Measurements from ENCODE around the gene SLC48A1.
A peak's percentile ranks its signal among the peaks of the same experiment; 100 is the strongest.

The SLC48A1 gene

DNA sequence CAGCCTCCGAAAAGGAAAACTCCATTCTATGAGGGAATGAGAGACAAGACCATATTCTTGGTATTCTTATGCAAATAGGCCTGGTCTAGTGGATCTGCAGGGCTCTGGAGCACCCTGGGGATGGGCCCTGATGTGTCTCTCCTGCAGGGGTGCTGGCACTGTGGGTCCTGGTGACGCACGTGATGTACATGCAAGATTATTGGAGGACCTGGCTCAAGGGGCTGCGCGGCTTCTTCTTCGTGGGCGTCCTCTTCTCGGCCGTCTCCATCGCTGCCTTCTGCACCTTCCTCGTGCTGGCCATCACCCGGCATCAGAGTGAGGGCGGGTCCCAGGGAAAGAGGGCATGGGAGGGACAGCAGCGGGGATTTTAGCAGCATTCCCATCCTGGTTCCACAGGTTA, 5.8 kb downstream of the SLC48A1 start:
- DNase-seq: no peak

DNA sequence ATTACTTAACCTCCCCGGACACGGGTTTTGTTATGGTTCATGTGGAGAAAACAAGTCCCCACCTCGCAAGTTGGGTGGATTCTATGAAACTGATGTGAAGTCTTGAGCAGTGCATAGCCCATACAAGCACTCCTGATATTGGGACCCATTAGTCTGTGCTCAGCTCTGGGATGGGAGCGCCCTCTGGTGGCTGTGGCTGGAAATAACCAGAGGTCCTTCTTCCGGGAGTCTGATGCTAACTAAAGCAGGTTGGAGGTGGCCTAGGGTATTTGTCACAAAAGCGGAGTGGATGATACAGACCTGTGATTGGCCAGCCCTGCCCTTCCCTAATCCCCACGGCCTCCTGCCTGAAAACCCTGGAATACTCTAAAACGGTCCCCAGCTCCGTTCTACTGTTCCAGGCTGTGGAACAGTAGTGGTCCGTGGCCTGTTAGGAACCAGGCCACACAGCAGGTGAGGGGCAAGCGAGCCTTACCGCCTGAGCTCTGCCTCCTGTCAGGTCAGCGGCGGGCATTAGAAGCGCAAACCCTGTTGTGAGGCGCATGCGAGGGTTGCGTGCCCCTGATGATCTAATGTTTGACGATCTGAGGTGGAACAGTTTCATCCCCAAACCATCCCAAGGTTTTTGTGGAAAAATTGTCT, 6.4 kb downstream of the SLC48A1 start:
- DNase-seq: peak; percentile 66

DNA sequence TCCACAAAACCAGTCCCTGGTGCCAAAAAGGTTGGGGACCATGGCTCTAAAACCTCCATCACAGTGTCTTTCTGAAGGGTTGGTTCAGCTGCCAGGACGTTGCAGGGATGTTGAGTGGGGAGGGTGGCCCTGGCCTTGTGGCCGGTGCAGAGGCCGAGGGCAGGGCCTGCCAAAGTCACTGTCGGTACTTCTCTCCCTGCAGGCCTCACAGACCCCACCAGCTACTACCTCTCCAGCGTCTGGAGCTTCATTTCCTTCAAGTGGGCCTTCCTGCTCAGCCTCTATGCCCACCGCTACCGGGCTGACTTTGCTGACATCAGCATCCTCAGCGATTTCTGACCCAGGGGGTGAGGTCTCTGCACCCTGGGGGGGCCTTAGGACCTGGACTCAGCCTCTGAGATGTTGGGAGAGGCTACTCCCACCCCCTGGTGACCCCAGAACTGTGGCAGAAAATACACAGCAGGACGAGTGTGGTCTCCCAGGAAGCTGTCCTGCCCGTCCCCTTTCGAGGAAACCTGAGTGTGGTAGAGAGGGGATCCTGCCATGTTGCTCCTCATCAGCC, 7.0 kb downstream of the SLC48A1 start:
- DNase-seq: no peak

DNA sequence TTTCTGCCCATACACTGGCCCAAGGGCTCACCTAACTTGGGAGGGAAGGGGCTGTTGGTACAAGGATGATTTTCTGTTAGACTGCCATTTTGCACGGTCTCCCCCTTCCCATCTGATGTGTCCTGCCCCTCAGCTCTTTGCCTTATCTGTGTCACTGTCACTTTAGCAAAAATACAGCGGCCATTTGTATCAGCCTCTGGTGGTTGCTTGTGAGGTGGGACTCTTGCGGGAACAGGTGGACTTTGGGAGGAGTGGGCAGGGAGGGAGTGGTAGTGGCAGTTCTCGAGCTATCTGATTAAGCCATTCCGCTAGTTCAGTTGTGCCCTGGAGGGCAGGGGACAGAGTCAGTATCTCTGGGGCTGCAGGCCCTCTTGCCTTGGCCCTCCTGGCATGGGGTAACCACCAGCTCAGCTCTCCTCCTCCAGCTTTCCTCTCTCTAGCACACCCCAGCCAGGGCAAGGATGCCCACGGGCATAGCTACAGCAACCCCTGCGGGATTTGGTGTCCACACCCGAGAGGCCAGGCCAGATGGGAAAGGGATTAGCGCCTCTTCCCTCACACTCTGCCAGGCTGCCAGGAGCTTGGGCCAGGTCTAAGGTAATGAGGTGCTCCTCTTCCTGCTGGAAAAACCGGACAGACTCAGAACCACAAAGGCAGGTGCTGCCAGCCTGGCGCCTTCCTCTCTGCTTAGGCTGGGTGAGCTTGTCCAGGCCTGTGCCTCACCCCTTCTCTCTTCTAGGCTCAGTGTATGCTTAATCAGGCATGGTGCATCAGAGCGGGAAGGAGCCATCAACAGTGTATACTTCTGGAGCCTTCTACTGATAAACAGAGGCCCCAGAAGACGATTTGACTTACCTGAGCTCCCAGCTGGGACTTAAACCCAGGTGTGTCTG, 8.7 kb downstream of the SLC48A1 start:
- no peak for DNase-seq

DNA sequence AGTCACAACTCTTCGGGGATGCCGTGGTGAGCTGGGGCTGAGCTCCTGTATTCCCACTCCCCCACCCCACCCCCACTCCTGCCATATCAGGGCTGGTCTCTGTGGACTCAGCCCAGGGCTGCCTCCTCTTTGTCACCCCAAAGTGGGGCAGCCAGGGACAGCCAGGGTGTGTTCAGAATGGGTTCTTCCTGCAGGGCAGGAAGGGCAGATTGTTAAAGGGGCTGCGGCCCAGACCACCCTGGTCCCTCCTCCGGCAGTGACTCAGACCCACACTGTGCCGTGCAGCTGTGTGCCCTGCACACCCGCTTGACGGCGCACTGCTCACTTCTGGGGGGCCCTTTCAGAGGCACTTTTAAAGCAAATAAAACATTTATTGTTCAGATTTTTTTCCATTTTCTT, 9.3 kb downstream of the SLC48A1 start:
- no peak for DNase-seq

DNA sequence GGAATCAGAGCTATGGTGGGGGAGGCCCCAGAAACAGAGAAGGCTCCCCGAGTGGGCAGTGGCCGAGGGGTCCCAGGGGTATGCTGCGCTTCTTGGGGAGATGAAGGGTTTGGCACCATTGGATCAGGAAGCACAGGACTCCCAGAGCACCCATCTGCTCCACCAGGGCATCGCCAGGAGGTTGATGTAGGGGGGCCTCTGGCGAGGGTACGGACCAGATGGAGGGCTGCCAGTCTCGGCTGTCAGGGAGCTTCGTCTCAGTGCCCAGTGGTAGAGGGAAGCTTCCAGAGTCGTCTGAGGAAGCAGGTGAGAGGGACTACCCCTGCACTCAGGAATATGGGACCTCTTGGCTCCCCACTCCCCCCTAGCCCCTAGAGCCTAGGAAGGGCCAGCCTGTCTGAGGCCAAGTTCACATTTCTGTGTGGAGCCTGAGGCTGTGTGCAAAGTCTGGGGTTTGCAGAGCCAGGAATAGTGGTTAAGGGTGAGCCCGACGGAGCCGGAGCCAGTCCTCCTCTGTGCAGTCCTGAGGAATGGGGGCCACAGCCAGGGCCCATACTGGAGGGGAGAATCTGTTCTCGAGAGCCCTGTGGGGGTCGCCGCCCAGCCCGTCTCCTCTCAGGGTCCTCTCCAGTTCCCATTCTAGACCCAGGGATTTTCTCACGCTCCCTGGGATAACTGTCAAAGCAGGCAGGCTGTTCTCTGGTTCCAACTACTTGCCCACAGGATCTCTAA, 10.2 kb downstream of the SLC48A1 start:
- no peak for DNase-seq

DNA sequence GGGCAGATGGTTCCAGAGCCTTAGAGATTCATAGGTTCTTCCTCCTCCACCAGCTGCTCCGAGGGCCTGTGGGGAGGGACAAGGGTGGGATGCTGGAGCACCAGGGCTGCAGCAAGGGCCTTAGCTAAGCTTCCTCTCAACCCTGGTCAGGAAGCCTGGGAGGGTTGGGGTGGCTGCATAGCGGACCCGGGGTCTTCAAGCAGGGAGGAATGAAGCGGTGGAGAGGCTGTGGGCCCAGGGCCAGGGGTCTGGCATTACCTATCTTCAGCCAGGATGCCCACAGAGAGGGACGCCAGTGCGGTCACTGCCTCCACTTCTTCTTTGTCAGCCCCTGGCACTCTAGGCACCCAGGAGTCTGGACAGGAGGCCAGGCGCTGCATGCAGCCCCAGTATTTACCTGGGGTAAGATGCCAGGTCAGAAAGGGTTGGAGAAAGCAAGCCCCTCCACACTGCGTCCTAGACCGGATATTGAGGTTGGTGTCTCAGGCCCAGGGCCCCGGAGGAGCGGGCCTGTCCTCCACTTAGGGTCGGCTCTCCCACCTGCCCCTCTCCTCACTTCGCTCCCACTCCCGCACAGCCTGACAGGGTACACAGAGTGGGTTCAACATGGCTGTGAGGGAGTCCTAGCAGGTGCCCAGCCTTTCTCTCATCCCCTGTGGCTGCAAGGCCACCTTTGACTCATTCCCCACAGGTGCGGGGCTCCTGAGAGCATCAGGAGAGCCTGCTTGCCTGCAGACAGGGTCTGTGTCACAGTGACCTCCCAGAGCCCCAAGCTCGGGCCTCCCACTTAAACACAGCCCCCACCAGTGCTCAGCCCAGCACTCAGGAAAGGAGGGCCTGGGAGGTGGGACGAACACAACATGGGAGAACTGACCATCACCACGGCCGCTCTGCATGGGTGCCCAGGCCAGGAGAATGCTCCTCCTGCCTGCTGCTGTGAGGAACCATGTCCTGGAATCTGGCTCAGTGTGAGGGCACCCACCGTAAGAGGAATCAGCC, 11.1 kb downstream of the SLC48A1 start:
- no peak for DNase-seq

DNA sequence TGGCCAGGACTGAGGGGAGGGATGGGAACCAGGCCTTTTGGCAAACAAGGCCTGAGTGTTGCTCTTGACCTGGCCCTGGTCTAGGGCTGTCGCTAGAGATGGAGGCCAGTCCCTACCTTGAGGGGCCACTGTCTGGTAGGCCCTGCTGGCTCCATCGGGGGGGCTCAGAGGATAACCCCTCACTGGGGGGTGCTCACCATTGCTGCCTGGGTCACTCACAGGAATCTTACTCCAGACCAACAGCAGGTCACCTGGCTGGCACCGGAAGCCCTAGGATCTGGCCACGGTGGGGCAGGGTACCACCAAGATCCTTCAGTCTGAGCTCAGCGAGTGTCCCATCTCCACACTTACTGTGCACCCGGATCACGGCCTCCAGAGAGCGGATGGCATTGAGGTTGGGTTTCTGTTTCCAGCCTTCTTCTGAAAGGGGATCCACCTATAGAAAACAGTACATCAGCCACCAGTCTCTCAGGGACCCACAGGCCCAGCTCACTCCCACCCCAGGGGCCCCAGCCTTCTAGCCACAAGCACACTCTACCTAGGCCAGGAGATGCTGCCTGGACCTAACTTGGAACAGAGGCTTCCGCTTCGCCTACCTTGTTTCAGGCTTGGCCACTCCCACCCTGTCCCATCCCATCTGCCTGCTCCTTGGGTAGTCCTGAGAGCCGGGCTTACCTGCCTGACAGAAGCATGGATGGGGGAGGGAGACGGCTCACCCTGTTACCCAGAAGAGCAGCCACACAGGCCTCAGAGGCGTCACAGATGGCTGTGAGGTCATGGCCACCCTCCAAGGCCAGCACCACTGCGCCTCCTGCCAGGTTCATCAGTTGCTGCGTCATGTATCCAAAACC, 12.2 kb downstream of the SLC48A1 start:
- no peak for DNase-seq

DNA sequence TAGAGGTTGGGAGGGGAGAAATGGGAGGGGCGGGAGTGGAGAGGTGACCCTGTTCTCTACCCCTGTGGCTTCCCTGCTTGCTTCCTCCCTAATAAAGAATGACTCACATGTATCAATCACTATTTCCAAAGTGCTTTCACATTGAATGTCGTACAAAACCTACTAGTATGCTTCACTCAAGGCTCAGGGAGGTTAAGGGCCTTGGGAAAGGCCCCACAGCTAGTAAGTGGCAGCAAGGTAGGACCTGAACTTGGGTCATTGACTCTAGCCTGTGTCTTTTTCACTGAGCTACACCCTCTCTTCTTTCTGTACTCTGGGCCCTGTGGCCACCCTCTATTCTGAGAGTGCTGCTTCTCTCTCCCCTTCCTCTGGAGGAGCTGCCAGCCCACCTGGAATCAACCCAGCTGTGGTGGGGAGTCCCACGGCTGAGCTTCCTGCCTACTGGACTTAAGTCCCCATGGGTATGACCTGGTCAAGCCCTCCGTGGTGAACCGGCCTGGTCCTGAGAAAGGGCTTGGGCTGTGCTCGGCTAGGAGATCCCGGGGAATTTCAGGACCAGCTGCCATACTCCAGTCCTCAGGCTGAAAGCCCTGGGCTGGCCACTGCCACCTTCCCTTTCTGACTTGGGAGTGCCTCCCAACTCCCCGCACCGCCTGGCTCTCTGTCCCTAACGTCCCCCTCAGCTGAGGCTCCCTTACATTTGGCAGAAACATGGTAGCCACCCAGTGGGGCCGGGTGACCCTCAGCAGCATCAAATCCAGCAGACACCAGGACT, 13.0 kb downstream of the SLC48A1 start:
- DNase-seq: no peak

DNA sequence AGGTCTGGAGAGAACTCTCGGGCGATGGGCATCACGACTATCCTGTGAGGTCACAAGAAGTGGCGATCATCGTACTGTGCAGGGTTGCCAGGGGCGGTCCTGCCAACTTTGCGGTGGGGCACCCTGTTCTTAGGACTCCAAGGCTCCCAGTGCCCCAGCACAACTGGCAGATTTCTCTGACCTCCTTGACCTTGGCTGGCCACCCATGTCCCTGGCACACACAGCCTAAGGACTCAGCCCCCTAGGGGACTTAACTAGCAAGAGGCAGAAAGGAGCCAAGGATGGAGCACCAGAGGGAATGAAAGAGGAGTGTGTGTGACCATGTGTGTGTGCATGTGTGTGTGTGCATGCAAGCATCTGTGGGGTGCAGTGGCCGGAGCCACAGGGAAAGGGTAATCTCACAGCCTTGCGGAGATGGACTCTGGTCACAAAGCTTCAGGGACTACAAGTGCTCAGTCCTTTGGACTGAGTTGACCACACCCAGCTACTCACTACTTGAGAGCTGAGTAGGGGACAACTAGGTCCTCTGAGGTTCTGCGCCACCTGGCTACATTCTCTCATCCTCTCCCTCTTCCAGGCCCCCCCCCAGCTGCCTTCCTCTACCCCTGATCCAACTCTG, 13.7 kb downstream of the SLC48A1 start:
- no peak for DNase-seq

DNA sequence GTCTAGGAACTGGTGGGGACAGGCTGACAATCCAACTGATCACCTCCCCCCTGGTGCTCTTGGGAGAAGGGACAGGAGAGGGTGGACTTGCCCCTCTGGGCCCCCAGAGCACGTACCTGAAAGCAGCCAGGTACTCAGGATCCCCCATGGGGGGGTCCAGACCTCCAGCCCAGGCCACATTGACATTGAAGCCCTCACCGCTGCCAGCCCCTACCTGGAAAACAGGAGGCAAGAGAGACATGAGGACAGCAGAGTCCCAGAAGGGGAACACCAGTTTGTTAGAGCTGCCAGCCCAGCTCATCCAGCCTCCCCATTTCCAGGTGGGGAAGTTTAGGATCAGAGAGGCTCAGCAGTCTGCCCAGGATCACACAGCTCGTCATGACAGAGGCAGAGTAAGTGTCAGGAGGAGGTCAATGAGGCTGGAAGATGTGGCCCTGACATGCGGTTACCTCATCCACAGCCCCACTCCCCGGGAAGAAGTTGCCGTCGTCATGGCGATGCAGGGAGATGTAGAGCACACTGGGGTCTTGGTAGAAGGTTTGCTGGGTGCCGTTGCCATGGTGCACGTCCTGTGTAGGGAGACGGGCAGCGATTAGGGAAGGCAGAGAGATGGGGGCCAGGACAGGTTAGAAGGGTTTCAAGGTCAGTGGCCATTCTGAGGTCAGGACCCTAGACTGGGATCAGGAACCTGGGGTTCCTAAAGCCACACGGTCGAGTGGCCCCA, 14.7 kb downstream of the SLC48A1 start:
- DNase-seq: no peak

DNA sequence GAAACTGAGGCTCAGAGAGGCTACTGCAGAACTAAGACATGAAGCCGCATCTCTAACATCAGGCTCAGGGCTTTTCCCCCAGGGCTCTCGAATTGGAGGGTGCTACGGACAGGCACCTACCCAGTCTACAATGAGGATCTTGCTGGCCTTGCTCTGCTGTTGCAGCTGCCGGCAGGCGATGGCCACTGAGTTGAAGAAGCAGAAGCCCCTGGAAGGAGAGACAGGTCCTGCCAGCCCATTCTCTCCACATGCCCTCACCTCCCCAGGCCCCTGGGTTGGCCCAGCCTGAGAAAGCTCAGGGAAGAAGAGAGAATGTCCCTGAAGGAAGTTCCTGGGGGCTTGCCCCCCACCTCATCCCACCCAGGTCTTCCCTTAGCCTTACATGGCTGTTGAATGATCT, 16.1 kb downstream of the SLC48A1 start:
- no peak for DNase-seq

DNA sequence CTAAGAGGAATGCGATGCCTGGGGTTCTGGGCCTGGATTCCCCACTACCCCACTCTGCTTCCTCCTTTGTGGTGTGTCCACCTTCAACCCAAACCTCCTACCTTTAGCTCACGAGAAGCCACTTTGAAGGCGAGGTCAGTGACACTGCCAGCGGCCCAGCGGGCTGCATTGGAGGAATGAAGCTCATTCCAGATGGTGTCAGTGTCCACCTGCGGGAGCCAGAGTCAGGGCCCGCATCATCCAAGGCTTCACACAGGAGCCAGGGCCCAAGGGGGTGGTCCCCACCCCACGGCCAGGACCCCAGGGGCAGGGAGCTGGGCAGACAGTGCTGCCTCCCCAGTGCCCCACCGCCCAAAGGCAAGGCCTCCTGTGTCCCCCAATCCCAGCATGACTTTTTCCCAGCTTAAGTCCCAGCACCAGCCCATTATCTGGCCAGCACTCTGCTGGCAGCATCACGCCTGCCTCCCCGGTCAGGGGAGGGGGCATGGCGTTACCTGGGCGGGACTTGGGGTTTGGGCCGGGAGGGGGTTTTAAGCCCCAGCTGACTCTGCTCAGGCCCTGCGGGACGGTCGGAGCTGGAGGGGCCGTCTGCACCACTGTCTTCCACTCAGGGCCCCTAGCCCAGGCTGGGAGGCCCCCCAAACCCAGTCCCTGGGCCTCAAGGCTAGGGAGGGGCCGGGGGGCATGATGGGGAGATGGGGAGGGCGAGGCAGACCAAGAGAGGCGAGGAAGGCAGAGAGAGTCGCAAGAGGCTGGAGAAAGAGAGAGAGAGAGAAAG, 16.9 kb downstream of the SLC48A1 start:
- DNase-seq: no peak

DNA sequence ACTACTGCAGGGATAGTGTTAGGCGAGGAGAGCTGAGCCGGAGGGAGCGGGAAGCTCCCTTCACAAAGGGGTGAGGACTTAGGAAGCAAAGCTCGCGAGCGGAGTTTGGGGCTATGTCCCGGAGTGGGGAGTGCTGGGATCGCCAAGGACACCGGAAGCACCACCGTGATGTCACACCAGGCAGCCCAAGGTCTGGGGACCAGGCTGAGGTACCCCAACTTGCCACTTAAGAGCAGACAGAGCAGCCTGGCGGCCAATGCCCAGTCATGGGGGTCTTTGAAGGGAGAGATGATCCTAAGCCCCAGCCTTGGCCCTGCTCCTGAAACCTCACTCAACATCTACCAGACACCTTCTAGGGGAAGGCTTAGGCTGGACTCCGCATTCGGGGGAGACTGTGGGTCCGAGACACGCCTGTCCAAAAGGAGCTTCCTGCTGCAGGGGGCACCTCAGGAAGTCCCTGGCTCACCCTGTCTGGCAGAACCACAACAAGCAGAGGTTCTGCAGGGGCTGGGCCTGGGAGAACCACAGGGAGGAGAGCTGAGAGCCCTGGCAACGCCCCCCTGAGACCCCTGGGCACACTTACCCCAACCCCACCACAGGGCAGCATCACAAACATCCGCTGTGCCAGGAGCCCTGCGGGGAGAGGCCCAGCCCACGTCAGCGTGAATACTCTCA, 17.8 kb downstream of the SLC48A1 start:
- no peak for DNase-seq

DNA sequence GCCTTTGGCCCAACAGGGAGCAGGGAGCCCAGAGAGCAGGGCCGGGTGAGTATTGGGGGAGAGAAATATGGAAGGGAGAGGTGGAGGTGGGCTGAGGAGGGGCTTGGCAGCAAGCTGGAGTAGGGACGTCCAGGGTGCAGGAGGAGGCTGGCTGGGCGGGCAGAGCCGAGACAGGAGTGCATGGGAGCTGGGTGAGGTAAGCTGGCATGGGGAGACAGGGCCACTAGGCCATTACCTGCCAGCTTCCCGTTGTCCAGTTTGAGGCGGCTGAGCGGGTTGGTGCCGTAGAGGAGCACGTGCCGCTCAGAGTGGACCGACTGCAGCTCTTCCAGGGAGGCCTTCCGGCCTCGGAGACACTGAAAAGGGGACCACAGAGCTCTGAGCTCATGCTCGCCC, 18.3 kb downstream of the SLC48A1 start:
- no peak for DNase-seq

DNA sequence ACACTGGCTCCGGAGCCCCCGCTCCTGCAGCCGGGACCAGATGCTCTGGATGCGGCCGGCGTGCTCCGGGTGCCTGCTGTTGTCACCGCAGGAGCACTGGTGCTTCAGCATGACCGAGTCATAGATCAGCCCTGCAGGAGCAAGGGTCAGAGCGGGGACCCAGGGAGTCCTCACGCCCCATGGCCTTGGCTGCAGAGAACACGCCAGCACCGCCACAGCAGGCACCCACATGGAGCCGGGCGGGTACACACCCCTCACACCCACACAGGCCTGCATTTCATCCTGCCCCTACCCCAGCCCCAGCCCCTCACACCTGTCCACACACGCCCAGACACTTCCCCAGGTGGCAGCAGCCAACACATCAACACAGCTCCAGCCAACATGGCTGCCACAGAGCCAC, 18.8 kb downstream of the SLC48A1 start:
- no peak for DNase-seq

DNA sequence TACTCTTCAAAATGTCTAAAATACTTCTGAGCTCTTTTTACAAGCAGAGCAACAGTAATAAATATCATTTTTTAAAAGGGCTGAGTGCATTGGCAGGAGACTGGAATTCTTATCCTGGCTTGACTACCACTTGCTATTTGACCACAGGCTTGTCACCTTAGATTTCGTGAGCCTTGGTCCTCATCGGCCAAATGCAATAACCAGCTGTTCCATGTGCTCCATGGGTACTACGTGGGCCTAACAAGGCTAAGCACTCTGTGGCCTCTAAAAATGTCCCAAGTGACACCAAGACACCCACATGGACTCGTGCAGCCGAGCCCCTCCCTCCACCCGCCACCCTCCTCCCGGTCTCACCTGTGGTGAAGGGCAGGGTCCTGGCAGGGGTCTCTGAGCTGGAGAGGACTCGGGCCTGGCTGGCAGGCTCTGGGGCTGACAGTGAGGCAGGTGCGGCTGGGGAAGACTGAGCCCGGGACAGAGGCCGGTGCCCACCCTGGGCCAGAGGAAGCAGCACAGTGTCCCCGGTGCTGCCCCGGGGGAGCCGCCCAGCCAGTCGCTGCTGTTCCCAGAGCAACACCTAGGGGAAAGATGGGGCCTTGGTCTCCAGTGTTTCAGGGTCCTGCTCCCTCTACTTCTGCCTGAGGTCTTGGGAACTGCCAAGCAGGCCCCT, 20.1 kb downstream of the SLC48A1 start:
- DNase-seq: no peak

All from NCI-H226 (cell line).